ENCODE measurements around the gene ACAD10. TPM values are rescaled to one million over a fixed set of nuclear protein-coding genes. Genes with fewer than 3 reads are reported as not detected.
"Not testable (repeated sequence)": the region's sequence is repeated elsewhere in the genome, so short reads cannot be mapped to it uniquely, and the experiment has no call there.

The ACAD10 gene
- total RNA-seq, 1 experiment from 2014 or later, result 29.1 TPM

DNA sequence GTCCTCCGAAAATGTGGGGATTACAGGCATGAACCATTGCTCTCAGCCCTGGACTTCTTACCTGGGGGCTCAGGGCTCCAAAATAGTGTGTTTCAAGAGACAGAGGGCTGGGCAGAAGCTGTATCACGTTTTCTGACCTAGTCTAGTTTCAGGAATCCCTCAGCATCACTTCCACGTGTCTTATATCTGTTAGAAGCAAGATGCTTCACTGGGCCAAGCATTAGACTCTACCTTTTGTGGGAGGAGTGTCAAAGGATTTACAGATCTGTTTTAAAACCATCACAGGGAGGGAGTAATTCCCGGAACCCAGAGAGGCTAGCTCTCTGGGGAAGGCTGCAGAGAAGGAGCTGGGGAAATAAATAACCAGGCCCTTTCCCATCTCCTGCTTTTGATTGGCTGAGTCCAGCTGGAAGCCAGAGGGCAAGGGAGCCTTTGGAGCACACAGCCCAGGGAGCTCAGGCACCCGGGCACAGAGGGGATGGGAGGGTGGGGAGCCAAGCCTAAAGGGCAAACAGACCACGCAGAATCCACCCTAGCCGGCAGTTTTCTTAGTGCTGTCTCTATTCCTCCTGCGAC is 47.6 kb downstream of the ACAD10 start:
- no peak overlapping the region for H3K4me3 Mint-ChIP-seq
- no peaks in the 10 kb centered on the region for H3K27me3 Mint-ChIP-seq (ENCODE audit: low read depth)
- CTCF ChIA-PET, result interaction anchor here (1.0 kb wide), 1 partner anchor 211 kb away, joined by 3 read pairs; no protein-coding TSS in a partner anchor
- DNase-seq (ENCODE audit: low spot score) (no peak), ATAC-seq (no peak; the same call in 1 of the 2 replicates)
- TF ChIP-seq ZNF512 (CRISPR knock-in tag; IDR thresholded peaks at IDR 0.05; ENCODE audit: borderline replicate concordance) (no peak), SOX15 (CRISPR knock-in tag; IDR thresholded peaks at IDR 0.05) (no peak), ZNF219 (CRISPR knock-in tag; IDR thresholded peaks at IDR 0.05; ENCODE audit: borderline replicate concordance) (no peak), SMAD4 (CRISPR knock-in tag; IDR thresholded peaks at IDR 0.05) (no peak), ZBTB21 (CRISPR knock-in tag; IDR thresholded peaks at IDR 0.05; ENCODE audit: borderline replicate concordance) (no peak), FOXP1 (CRISPR knock-in tag; IDR thresholded peaks at IDR 0.05; ENCODE audit: borderline replicate concordance) (no peak), ZMAT4 (CRISPR knock-in tag; IDR thresholded peaks at IDR 0.05) (no peak), TEAD4 (CRISPR knock-in tag; IDR thresholded peaks at IDR 0.05) (no peak), FOXK1 (CRISPR knock-in tag; IDR thresholded peaks at IDR 0.05) (no peak), IRF2 (CRISPR knock-in tag; IDR thresholded peaks at IDR 0.05; ENCODE audit: borderline replicate concordance, low read depth) (no peak), NR3C1 (CRISPR knock-in tag; conservative IDR thresholded peaks at IDR 0.05; ENCODE audit: low read depth) (no peak), CTCF (IDR thresholded peaks at IDR 0.05) (no peak), ZNF671 (CRISPR knock-in tag; IDR thresholded peaks at IDR 0.05) (no peak), ESRRA (CRISPR knock-in tag; IDR thresholded peaks at IDR 0.05; ENCODE audit: borderline replicate concordance) (no peak), NR2C2 (CRISPR knock-in tag; IDR thresholded peaks at IDR 0.05) (no peak), HMGXB4 (CRISPR knock-in tag; IDR thresholded peaks at IDR 0.05) (no peak)
- TF ChIP-seq, protein P1, sequence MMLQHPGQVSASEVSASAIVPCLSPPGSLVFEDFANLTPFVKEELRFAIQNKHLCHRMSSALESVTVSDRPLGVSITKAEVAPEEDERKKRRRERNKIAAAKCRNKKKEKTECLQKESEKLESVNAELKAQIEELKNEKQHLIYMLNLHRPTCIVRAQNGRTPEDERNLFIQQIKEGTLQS (CRISPR knock-in tag; conservative IDR thresholded peaks at IDR 0.05), result no peak
- TF ChIP-seq, protein P2, sequence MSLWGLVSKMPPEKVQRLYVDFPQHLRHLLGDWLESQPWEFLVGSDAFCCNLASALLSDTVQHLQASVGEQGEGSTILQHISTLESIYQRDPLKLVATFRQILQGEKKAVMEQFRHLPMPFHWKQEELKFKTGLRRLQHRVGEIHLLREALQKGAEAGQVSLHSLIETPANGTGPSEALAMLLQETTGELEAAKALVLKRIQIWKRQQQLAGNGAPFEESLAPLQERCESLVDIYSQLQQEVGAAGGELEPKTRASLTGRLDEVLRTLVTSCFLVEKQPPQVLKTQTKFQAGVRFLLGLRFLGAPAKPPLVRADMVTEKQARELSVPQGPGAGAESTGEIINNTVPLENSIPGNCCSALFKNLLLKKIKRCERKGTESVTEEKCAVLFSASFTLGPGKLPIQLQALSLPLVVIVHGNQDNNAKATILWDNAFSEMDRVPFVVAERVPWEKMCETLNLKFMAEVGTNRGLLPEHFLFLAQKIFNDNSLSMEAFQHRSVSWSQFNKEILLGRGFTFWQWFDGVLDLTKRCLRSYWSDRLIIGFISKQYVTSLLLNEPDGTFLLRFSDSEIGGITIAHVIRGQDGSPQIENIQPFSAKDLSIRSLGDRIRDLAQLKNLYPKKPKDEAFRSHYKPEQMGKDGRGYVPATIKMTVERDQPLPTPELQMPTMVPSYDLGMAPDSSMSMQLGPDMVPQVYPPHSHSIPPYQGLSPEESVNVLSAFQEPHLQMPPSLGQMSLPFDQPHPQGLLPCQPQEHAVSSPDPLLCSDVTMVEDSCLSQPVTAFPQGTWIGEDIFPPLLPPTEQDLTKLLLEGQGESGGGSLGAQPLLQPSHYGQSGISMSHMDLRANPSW (CRISPR knock-in tag; conservative IDR thresholded peaks at IDR 0.05; ENCODE audit: low read depth), result no peak
- POLR2A ChIA-PET, result no interaction called here
- no peak overlapping the region for H3K27ac Mint-ChIP-seq
- H3K4me1 Mint-ChIP-seq, result no peaks in the 10 kb centered on the region
- no peaks in the 10 kb centered on the region for H3K9me3 Mint-ChIP-seq
- H3K36me3 Mint-ChIP-seq, result peaks cover 39% of the 10 kb centered on the region

DNA sequence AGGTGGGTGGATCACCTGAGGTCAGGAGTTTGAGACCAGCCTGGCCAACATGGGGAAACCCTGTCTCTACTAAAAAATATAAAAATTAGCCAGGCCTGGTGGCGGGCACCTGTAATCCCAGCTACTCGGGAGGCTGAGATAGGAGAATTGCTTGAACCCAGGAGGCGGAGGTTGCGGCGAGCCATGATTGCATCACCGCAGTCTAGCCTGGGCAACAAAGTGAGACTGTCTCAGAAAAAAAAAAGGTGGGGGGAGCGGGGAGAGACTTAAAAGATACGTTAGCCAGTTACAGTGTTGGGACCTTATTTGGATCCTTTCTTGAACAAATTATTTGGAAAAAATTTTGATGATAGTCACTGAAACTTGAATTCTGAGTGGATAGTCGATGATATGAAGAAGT is 53.7 kb downstream of the ACAD10 start:
- H3K27me3 Mint-ChIP-seq (ENCODE audit: low read depth); H3K9me3 Mint-ChIP-seq; POLR2A ChIA-PET; H3K27ac Mint-ChIP-seq; H3K4me3 Mint-ChIP-seq; DNase-seq (ENCODE audit: low spot score); H3K4me1 Mint-ChIP-seq; ATAC-seq: not testable (repeated sequence)
- CTCF ChIA-PET, result interaction anchor here (0.7 kb wide), 1 partner anchor 37 kb away, joined by 3 read pairs; no protein-coding TSS in a partner anchor
- peaks cover 19% of the 10 kb centered on the region for H3K36me3 Mint-ChIP-seq
